HG03060 (cell line): ENCODE measurements around the gene SORCS1.

ENCODE experiments used
- ATAC-seq: cut with Tn5 transposase; IDR thresholded peaks from one replicate; pipeline ENCODE4 v1.9.1; 2021; ENCODE audit warnings: low read depth, moderate number of reproducible peaks; ENCODE audit not compliant: unreplicated experiment

Gene SORCS1

DNA sequence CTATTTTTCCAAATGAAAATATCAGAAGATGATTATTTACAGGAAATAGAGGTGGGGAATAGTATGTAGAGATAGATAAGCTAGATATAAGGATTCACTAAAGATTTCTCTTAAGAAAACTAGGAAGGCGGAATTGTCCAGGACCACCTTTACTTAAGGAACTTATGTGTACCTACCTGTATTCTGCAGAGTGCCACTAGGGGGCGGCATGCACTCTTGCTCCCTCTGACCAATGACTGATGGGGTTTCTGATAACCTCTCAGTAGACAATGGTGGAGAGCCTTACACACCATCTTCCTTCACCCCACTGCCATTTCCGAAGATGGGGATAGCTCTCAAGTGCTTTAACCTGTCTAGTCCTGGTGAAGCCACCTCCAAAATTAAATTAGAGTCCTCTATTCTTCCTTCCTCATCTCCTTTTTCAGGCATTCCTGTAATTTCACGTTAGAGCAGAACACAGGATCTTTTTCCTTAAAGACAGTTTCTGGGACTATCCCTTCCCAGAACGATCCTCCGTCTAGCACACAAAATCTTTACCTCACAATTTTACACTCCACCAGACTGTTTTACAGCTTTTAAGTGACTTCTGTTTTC is 453.1 kb downstream of the SORCS1 start:
- peak; percentile 68 for ATAC-seq

DNA sequence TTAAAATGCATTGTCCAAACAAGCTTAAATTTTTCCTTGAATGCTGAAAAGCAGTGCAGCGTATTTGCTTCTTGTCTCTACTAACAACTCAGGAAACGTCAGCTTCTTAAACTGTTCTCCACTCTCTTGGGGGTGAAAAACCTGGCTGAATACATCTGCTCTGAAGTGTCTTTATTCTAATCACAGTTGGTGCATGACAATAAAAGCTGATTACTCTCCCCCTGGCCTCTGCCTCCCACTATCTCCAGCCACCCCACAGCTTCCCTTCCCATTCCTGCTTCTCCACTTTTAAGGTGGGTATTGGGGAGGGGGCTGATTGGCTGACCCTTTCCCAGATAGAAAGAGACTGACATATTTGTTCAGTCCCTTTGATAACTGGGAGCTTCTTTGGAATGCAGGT is 456.0 kb downstream of the SORCS1 start:
- no peak for ATAC-seq

DNA sequence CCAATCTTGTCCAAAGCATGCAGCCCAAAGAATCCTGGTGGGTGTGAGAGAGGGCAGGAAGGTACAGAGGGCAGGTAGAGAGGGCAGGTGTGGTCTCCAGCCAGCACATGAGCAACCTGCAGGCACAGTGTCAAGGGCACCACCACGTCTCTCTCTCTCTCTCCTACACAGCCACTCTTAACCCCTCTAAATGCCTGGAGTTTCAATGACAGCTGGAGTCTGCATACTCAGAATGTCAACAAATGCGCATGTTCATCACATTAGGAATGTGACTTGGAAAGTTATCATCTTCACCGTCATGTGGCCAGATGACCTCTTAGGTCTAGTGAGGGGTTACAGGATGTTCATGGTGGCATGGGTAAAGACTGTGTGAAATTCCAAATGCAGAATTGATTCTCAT is 456.8 kb downstream of the SORCS1 start:
- no peak for ATAC-seq

DNA sequence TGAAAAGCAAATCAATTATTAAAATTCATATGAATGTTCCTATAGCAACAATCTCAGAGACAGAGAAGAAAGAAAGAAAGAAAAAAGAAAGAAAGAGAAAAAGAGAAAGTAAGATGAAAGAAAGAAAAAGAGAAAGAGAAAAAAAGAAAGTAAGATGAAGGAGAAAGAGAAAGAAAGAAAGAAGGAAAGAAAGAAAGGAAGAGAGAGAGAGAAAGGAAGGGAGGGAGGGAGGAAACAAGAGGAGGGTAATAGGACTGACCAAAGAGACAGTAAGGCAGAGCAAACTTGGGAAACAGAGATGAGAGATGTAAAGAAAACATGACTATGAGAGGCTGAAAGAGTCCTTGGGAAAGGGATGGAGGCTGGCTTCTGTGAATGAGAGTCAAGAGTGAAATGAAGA is 458.4 kb downstream of the SORCS1 start:
- ATAC-seq, result no peak

DNA sequence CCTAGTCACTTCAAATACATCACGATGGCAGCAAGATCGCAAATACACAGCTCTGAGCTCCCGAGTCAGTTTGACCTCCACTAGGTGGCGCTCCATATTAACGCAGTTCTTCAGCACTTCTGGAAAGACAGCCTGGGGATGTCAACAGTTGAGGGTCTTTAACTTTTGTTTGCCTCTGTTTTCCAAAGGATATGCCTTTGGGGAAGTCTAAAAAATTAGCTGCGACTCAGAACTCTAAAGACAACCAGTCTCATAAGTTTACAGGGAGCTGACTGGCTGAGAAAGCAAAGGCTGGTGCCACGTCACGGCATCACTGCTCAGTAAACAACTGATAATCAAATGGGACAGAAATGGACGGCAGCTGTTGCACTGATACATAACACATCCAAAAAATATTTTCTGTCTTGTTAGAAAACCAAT is 458.8 kb downstream of the SORCS1 start:
- no peak for ATAC-seq

DNA sequence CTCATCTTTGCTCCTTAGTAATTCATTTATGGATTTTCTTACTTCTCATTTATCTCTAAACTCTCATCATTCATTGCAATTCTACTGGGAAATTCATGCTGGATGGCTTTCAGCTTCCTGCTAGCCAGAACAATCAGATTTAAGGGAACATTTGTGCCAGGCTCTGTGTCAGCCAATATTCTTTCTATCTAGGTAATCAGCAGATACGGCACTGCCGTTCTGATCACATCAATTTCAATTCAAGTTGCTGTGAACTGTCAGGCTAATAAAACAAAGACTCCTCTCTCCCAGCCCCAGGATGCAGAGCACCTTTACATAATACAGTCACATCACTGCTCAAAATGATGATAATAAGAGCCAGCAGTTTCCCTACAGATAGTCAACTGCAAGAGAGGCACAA is 468.3 kb downstream of the SORCS1 start:
- no peak for ATAC-seq

DNA sequence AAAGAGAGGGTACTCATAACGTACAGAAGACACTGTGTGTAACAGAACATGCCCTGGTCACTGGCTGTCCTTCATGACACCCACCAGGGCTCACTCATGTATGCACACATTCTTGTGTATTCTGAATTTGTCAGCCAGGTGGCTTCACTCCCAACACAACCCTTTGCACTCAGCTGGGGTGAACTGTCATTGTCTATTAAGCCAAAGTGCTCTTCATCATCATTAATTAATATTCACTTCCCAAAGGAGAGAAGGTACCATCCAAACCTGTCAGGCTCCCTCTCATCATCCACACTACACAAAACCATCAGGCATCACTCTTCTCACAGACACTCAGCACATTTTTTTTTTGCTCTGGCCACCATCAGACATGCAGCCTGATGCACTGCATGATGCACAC is 469.8 kb downstream of the SORCS1 start:
- ATAC-seq, result no peak

DNA sequence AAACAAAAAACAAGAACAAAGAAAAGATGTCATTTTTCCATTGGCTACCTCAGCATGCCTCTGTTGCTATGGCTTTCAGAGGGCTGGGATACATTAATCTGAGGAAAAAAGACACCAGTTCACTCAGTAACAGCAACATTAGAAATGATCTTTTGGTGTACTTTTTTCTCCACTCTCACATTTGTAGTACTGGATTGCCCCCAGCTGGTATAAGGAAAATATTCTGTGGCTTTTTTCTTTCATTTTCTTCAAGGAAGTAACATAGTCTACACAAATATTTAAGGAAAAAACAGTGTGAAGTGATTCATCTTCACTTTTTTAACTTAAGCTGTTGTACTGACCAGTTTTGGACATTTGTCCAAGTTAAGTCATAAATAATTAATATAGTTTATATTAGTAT is 482.3 kb downstream of the SORCS1 start:
- no peak for ATAC-seq

DNA sequence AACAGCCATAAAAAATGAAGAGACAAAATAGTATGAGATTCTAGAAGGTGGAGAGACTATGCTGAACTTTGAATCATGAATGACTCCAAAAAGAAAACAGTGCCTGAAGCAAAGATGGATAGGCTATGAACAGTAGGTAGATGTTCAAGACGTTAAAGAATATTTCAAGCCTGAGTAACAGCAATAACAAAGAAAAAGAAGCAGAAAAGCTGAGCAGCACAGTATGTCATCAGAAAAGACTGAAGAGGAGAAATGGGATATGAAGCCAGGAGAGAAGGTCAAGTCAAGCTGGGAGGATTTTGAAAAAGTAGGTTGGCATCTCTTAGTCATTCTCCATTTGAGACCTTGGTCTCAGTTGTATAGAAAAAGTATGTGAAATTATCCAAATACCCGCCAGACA is 484.4 kb downstream of the SORCS1 start:
- ATAC-seq, result no peak

DNA sequence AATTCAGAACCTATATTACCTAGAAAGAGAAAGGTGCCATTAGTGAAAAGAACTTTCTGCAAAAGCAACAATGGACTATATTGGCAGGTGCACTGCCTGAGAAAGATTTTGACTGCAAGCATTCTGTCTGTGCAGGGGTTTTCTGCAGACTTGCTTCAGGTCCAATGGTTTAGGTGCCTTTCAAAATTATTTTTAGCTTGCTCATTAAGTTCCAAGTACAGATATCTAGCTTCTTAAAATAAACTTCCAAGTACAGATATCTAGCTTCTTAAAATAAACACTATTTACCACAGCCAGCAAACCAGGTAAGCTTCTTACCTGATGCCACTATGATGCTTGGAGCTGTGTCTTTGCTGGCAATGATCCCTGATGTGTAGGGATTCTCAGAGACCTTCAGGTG is 485.2 kb downstream of the SORCS1 start:
- no peak for ATAC-seq

DNA sequence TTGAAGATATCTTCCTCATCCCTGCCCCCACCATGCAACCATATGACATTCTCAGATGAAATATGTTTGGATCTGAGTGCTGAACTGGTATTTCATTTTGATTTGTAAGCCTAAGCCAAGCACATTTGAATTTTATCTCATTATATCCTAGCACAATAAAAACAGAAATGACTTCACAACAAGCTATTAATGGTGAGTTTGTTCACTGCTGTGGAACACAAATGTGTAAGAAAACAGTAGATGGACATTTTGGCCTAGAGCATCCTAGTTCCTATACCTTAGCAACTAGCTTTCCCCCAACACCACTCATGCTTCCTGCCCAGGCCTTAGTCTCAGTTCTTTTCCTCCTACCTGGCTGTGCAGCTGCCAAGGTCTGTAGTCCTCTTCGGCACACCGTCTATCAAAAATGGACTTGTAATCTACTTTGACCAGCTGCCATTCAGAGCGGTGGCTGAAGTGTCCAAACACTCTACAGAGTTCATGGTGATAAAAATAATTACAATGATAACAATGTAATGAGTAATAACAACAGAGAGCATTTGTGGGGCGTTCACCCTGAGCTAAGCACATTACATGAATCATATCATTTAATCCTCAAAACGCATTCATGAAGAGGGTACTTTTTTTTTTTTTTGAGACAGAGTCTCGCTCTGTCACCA is 491.9 kb downstream of the SORCS1 start:
- no peak for ATAC-seq

DNA sequence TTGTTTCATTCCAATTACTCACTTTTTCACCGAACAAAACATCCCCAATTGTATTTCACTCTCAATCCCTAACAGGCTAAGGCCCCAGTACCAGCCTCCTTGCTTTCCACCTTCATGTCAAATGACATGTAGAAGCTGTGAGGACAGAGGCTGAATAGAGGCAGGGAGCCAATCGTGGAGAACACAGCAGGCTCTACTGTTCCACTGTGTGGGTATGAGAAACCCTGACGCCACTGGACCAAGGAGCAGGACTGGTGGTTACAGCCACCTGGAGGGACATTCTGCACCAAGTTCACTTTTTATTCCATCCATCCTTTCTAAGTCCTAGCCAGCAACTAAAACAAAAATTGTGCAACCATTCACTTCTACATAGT is 502.8 kb downstream of the SORCS1 start:
- ATAC-seq, result no peak

DNA sequence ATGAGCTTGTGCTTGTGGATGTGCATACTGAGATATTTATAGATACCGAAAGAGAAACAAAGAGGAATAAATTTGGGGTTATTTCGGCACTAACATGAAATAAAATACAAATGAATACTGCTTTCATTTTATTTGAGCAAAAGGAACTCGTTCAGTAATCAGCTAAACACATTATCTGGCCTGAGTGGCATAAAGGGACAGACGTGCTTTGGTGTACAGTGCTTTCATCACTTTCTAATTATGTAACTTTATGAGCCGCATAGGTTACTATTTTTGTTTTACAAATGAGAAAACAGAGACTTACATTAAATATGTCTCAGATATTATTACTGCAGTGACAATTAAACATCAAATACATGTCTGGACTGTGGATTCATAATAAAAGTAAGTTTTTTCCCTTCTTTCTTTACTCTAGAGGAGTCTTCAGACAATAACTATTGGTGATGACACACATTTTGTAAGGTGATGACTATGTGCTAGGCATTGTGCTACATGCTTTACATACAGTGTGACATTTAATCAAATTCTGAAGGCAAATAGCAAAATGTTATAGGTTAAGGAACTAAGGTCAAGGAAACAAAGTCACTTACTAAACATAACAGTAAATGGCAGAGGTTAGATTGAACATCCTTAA is 503.3 kb downstream of the SORCS1 start:
- no peak for ATAC-seq

DNA sequence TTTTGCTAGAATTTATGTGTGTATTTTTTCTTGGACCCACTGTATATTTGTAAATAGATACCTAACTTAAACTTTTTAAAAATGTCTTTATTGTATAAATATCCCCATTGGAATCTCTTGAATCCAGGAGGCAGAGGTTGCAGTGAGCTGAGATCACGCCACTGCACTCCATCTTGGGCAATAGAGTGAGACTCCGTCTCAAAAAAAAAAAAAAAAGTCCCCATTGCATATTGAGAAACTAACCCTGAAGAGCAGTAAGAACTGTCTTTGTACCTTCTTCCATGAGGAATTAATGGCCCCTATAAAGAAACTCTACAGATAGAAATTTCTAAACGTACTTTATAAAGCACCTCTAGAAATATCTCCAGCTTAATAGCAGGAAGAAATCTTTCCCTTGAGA is 504.0 kb downstream of the SORCS1 start:
- ATAC-seq, result no peak

DNA sequence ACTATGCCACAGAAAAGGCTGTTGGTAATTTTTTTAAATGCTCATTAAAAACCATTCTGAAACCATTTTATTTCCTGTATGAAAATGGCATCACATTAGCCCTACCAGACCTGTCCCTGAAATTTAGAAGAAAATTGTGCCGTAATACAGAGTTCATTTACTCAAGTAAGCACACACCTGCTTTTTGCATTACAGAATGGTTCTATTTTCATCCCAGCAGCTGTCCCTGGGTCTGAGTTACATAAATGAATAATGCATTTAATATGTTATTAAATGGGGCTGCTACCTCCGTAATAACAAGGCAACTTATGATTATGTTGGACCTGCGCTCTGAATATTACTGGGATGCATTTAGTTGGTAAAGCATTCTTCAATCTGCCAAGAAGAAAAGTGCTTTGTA is 508.9 kb downstream of the SORCS1 start:
- no peak for ATAC-seq

DNA sequence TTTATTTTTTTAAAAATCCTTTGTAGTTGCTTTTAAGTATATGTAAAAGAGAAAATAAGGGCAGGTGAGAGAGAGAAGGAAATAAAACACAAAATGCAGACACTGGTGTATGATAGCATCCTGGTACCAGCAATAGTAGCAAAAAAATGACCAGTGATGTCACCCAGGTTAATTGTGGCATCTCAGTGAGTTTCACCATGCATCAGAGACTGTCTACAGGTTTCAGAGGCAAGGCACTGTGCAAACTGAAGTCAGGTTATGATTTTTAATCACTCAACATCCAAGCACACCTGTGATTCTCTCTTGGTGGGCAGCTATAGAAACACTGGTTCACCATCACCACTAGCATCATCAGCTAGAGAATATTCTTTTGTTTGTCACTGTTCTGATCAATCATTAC is 509.3 kb downstream of the SORCS1 start:
- ATAC-seq, result no peak

DNA sequence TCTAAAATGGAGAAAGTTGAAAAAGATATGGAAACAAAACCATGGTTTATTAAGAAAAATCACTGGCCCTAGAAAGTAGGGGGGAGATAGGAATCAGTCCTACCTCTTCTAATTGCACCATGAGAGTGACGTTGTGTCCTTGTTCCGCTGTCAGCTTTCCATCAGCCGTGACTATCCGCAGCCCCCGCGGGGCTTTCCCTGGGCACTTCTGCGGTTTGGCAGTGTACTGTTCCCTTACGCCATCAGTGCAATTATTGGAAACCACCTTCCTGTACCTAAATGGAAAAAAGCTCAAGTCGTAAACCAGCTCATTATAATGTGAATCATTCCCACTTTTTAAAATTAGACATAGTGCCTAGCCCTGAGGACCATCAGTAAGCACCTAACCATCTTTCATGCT is 512.2 kb downstream of the SORCS1 start:
- peak; percentile 65 for ATAC-seq

DNA sequence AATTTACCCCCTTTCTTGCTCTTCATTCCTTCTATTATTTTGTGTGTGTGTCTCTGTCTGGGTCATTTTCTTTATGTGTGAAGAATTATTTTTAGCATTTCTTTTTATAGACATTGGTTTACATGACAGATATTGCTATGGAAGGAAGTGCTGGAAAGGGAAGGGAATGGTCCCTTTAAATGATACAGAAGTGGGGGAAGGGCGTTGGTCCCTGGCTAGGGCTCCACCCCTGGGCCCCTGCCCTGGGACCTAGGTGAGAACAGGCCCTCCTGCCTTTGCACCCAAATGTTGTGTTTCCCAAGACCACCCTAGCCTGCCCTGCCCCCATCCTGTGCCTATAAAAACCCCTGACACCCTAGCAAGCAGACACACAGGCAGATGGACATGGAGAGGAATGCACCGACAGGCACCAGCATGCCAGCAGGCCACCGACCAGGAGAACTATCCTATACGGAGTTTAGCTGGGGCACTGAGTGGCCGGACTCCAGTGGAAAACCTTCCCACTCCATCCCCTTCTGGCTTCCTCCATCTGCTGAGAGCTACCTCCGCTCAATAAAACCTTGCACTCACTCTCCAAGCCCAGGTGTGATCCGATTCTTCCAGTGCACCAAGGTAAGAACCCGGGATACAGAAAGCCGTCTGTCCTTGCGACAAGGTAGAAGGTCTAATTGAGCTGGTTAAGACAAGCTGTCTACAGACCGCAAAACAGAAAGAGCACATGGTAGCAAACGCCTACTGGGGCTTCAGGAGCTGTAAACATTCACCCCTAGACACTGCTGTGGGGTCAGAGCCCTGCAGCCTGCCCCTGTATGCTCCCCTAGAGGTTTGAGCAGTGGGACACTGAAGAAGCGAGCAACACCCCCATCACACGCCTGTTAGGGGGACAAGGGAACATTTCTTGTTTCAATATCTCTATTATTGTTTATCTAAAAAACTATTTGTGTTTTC is 515.7 kb downstream of the SORCS1 start:
- ATAC-seq, result no peak

DNA sequence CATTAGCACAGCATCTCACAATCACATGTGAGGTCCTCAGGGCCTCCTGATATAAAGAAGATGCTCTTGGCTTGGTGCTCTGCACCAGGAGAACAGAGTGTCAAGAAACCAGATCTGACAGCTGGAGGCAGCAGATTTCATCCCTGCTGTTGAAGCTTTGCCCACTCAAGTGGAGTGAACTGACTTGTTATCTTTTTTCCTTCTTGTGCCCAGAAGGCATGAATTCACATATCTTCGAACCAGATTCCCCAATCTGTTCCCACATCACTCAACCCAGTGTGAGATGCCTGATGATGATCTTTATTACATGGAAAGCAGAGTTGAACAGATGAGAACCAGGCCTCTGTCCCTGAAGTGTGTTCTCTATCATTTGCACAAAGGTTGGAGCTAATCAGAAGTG is 521.0 kb downstream of the SORCS1 start:
- ATAC-seq, result no peak

DNA sequence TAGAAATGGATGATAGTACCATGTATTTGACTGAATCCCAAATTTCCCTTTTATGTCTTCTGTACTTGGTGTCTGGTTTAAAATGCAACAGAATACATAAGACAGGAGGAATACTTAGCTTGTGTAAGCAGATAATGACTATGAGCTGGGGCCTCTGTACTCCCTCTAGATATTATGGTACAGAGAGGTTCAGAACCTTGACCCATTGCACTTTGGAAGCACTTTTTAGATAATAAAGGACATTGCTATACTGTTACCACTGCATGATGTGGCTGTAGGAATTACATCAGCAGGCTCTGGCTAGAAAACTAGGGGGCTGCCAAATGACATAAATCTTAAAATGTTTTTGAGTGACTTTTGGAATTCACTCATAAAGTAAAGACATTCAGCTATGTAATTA is 526.6 kb downstream of the SORCS1 start:
- no peak for ATAC-seq

DNA sequence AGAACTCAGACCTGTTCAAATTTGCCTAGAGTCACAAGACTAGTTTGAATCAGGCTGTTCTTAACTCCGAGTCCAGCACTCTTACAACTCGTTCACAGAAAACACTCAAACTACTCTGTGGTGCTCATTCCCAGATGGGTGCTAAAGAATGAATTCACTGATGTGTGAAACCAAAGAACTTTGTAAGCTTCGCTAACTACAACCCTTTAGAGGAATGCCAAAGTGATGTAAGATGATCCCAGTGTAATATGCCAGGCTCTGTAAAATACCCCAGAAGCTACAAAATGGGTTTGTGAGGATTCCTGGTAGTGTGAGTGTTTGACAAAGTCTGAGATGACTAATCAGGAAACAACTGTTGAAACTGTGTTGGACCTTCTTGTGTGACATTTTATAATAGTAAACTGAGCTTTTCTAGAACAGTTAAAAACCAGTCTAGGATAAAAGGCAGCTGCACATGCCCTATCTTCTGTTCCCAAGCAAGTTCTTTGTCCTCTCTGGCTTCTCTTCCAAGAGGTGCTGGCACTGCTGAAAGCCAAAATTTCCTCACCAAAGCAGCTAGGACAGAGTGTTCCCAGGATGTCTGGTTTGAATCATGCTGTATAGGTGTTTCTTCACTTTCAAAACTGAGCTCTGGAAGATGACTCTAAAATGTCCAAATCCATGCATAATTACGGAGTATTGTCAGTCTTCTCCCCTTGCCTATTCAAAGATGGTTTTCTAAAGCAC is 527.6 kb downstream of the SORCS1 start:
- no peak for ATAC-seq
